Endothelial cell (in vitro differentiated cells): ENCODE results near the gene RAD51B. TPM values are rescaled to one million over a fixed set of nuclear protein-coding genes. Genes with fewer than 3 reads are reported as not detected.

Source experiments
- DNase-seq: peaks from one replicate; pipeline ENCODE4 v3.0.0; 2021; ENCODE audit warnings: low spot score
- H3K27ac Mint-ChIP-seq: one replicate; pipeline ENCODE4 v1.8.0; 2021; ENCODE audit warnings: mixed read lengths, inconsistent platforms; ENCODE audit not compliant: unreplicated experiment
- H3K27me3 Mint-ChIP-seq: one replicate; pipeline ENCODE4 v1.8.0; 2021; ENCODE audit warnings: mild to moderate bottlenecking, moderate library complexity, mixed read lengths, inconsistent platforms; ENCODE audit not compliant: unreplicated experiment
- H3K36me3 Mint-ChIP-seq: one replicate; pipeline ENCODE4 v1.8.0; 2021; ENCODE audit warnings: mild to moderate bottlenecking, low read depth, mixed read lengths, inconsistent platforms; ENCODE audit not compliant: unreplicated experiment
- H3K4me1 Mint-ChIP-seq: one replicate; pipeline ENCODE4 v1.8.0; 2021; ENCODE audit warnings: mild to moderate bottlenecking, mixed read lengths, inconsistent platforms; ENCODE audit not compliant: unreplicated experiment
- H3K4me3 Mint-ChIP-seq: one replicate; pipeline ENCODE4 v1.8.0; 2021; ENCODE audit warnings: mild to moderate bottlenecking, mixed read lengths, inconsistent platforms; ENCODE audit not compliant: unreplicated experiment
- H3K9me3 Mint-ChIP-seq: one replicate; pipeline ENCODE4 v1.8.0; 2021; ENCODE audit warnings: mixed read lengths, inconsistent platforms; ENCODE audit not compliant: unreplicated experiment
- CTCF ChIP-seq: fragments of 200-600 bp; sonication (generic); IDR thresholded peaks from one replicate; pipeline ENCODE4 v1.5.0; 2021; ENCODE audit warnings: antibody characterized with exemption; ENCODE audit not compliant: unreplicated experiment
- total RNA-seq: library from RNA; stranded (reverse); fragmentation: NEBNext Ultra II Directional; extraction: Animal tissue kit (Norgen Biotek cat#: 25700); gene quantifications from one replicate; pipeline ENCODE4 v1.2.1, GENCODE V29; 2021; ENCODE audit not compliant: unreplicated experiment

RAD51B gene
- total RNA-seq, 1 donor from 2014 or later = 23.5 TPM

GRCh38 chr14:68774771-68775613 is 955.4 kb downstream of the RAD51B start:
- peak overlapping the region; percentile 48 for H3K27ac Mint-ChIP-seq

GRCh38 chr14:68775614-68776126 is 956.1 kb downstream of the RAD51B start:
- Mint-ChIP-seq H3K36me3 (peaks cover 4% of the 10 kb centered on the region), H3K27me3 (peaks cover 4% of the 10 kb centered on the region), H3K27ac (peak overlapping the region; percentile 48), H3K4me3 (no peak overlapping the region), H3K4me1 (peaks cover 65% of the 10 kb centered on the region), H3K9me3 (peaks cover 3% of the 10 kb centered on the region)
- no peak for DNase-seq
- peak; percentile 25 for TF ChIP-seq CTCF

More at GRCh38 chr14:68774771-68775613, 955.4 kb downstream of the RAD51B start:
- no peak overlapping the region for H3K4me3 Mint-ChIP-seq
- no peak for TF ChIP-seq CTCF
- H3K36me3 Mint-ChIP-seq = peaks cover 4% of the 10 kb centered on the region
- H3K9me3 Mint-ChIP-seq = peaks cover 3% of the 10 kb centered on the region
- no peak for DNase-seq
- peaks cover 65% of the 10 kb centered on the region for H3K4me1 Mint-ChIP-seq
- peaks cover 4% of the 10 kb centered on the region for H3K27me3 Mint-ChIP-seq

DNA sequence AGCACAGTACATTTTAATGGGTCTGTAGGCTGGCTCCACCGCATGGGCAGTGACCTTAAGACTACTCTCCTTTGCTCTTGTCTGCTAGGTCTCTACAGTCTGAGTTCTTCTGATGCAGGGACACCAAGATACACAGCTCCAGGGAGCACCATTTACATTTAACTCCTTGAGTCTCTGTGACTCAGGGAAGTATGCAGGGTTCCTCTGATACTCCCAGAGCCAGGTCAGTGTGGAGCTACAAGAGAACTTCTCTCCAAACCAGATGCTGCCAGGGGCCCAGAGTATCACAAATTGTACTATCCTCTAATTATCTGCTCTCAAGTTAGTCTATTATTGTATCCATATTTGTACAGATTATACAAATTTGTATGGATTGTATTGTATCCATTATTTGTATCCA is 958.1 kb downstream of the RAD51B start:
- DNase-seq = no peak
- no peak overlapping the region for H3K27ac Mint-ChIP-seq
- H3K27me3 Mint-ChIP-seq = no peaks in the 10 kb centered on the region

More for the DNA sequence above, 958.1 kb downstream of the RAD51B start:
- Mint-ChIP-seq H3K4me3 (no peak overlapping the region), H3K9me3 (peaks cover 3% of the 10 kb centered on the region), H3K4me1 (peaks cover 60% of the 10 kb centered on the region), H3K36me3 (peaks cover 4% of the 10 kb centered on the region)
- no peak for TF ChIP-seq CTCF

Other genes starting within 250 kb of the RAD51B start
- 7.8 TPM for gene PIGH, start 219.5 kb upstream of the RAD51B start, total RNA-seq
- gene ARG2, start 199.9 kb upstream of the RAD51B start, total RNA-seq = 18.6 TPM
- gene VTI1B, start 145.1 kb upstream of the RAD51B start, total RNA-seq = 87.9 TPM
- 50.2 TPM for gene RDH11, start 124.0 kb upstream of the RAD51B start, total RNA-seq
- gene RDH12, start 117.9 kb upstream of the RAD51B start, total RNA-seq = 0.44 TPM
- 28.9 TPM for gene ZFYVE26, start 3.2 kb upstream of the RAD51B start, total RNA-seq